SK-N-MC (cell line): ENCODE measurements around the gene ZMYM2.
"Not testable (repeated sequence)": the region's sequence is repeated elsewhere in the genome, so short reads cannot be mapped to it uniquely, and the experiment has no call there.

ENCODE experiments used
- DNase-seq: peaks from one replicate; pipeline ENCODE4 v3.0.0-alpha.2; 2011; ENCODE audit warnings: low read depth, low spot score
- H3K27ac ChIP-seq: fragments of 200-600 bp; sonication (generic); 2 replicates; pipeline ENCODE4 v1.5.1; 2016; ENCODE audit warnings: mixed run types
- H3K36me3 ChIP-seq: fragments of 200-600 bp; sonication (generic); 2 replicates; pipeline ENCODE4 v1.6.1; 2017; ENCODE audit warnings: antibody characterized with exemption, low read length, mixed read lengths; ENCODE audit not compliant: insufficient read depth
- H3K4me3 ChIP-seq: fragments of 200-600 bp; sonication (generic); 2 replicates; pipeline ENCODE4 v1.5.1; 2016
- H3K9ac ChIP-seq: fragments of 200-600 bp; sonication (generic); 2 replicates; pipeline ENCODE4 v1.8.0; 2017; ENCODE audit warnings: mixed run types, mixed read lengths; ENCODE audit not compliant: insufficient read length
- H3K9me3 ChIP-seq: fragments of 200-600 bp; sonication (generic); 2 replicates; pipeline ENCODE4 v1.6.1; 2017; ENCODE audit warnings: low read depth, mild to moderate bottlenecking, antibody characterized with exemption, low read length, moderate library complexity, mixed read lengths
- EZH2 ChIP-seq: fragments of 200-600 bp; sonication (generic); IDR thresholded peaks from one replicate; pipeline ENCODE4 v1.6.1; 2017; ENCODE audit warnings: antibody characterized with exemption
- FOXP2 ChIP-seq: optimal IDR thresholded peaks from 2 replicates; pipeline ENCODE3; 2011; ENCODE audit warnings: mild to moderate bottlenecking, moderate library complexity; ENCODE audit not compliant: insufficient read depth; ENCODE audit errors: extremely low read length, control extremely low read depth
- POLR2AphosphoS5 ChIP-seq: IDR thresholded peaks from 2 replicates; pipeline ENCODE4 v1.6.1; 2012; ENCODE audit warnings: mild to moderate bottlenecking, low read depth, low read length, borderline replicate concordance

The ZMYM2 gene

GRCh38 chr13:19967621-19968020 is 9.1 kb downstream of the ZMYM2 start:
- no peak overlapping the region for H3K9ac ChIP-seq
- DNase-seq = no peak
- no peak overlapping the region for H3K4me3 ChIP-seq
- H3K27ac ChIP-seq = no peak overlapping the region
- peaks cover 76% of the 10 kb centered on the region for H3K36me3 ChIP-seq
- H3K9me3 ChIP-seq = no peaks in the 10 kb centered on the region
- no peak for TF ChIP-seq EZH2

- peaks cover 85% of the 10 kb centered on the region for H3K36me3 ChIP-seq
- H3K4me3 ChIP-seq, DNase-seq, H3K9me3 ChIP-seq, H3K9ac ChIP-seq, H3K27ac ChIP-seq: not testable (repeated sequence)
Observed at GRCh38 chr13:19974498-19975009, 16.0 kb downstream of the ZMYM2 start.

GRCh38 chr13:19978831-19979437 is 20.4 kb downstream of the ZMYM2 start:
- DNase-seq = no peak
- Histone ChIP-seq H3K36me3 (peaks cover 54% of the 10 kb centered on the region), H3K4me3 (no peak overlapping the region), H3K9ac (no peak overlapping the region), H3K27ac (no peak overlapping the region), H3K9me3 (peaks cover 8% of the 10 kb centered on the region; the same call in 1 of the 2 replicates)
- TF ChIP-seq EZH2 (no peak), FOXP2 (no peak), POLR2AphosphoS5 (no peak)

GRCh38 chr13:19981685-19982238 is 23.2 kb downstream of the ZMYM2 start:
- TF ChIP-seq FOXP2 (no peak), POLR2AphosphoS5 (no peak), EZH2 (no peak)
- no peak for DNase-seq
- Histone ChIP-seq H3K27ac (no peak overlapping the region), H3K9ac (no peak overlapping the region), H3K4me3 (no peak overlapping the region), H3K9me3 (peaks cover 8% of the 10 kb centered on the region; the same call in 1 of the 2 replicates), H3K36me3 (peaks cover 32% of the 10 kb centered on the region)

GRCh38 chr13:19982447-19983043 is 24.0 kb downstream of the ZMYM2 start:
- TF ChIP-seq FOXP2 (no peak), EZH2 (no peak), POLR2AphosphoS5 (no peak)
- Histone ChIP-seq H3K27ac (no peak overlapping the region), H3K4me3 (no peak overlapping the region), H3K36me3 (peaks cover 26% of the 10 kb centered on the region), H3K9me3 (peaks cover 8% of the 10 kb centered on the region; the same call in 1 of the 2 replicates), H3K9ac (no peak overlapping the region)
- no peak for DNase-seq

- no peak for TF ChIP-seq FOXP2
- TF ChIP-seq EZH2 = no peak
- H3K9ac ChIP-seq = no peak overlapping the region
Observed at GRCh38 chr13:19984430-19985218, 26.1 kb downstream of the ZMYM2 start.

GRCh38 chr13:19985219-19985556 is 26.7 kb downstream of the ZMYM2 start:
- TF ChIP-seq EZH2 (no peak), POLR2AphosphoS5 (no peak), FOXP2 (no peak)
- Histone ChIP-seq H3K9ac (no peak overlapping the region), H3K36me3 (peaks cover 17% of the 10 kb centered on the region), H3K9me3 (no peaks in the 10 kb centered on the region), H3K4me3 (no peak overlapping the region), H3K27ac (no peak overlapping the region)
- no peak for DNase-seq

More at GRCh38 chr13:19984430-19985218, 26.1 kb downstream of the ZMYM2 start:
- peaks cover 18% of the 10 kb centered on the region for H3K36me3 ChIP-seq
- DNase-seq = peak; percentile 40
- H3K27ac ChIP-seq = no peak overlapping the region
- 0 out of 2 replicates have a peak, but pooled peaks cover 1% of the 10 kb centered on the region for H3K9me3 ChIP-seq
- no peak overlapping the region for H3K4me3 ChIP-seq

- Histone ChIP-seq H3K9me3 (no peaks in the 10 kb centered on the region), H3K4me3 (no peak overlapping the region), H3K9ac (no peak overlapping the region), H3K36me3 (peaks cover 58% of the 10 kb centered on the region), H3K27ac (no peak overlapping the region)
- DNase-seq = no peak
- TF ChIP-seq FOXP2 (no peak), EZH2 (no peak), POLR2AphosphoS5 (no peak)
Observed at GRCh38 chr13:19991531-19991930, 33.0 kb downstream of the ZMYM2 start.
